SK-MEL-5 (cell line): ENCODE data around the gene TNPO3. TPM values are rescaled to one million over a fixed set of nuclear protein-coding genes. Genes with fewer than 3 reads are reported as not detected.
"Not testable (repeated sequence)": the region's sequence is repeated elsewhere in the genome, so short reads cannot be mapped to it uniquely, and the experiment has no call there.

ENCODE experiments used
- DNase-seq: peaks from one replicate; pipeline ENCODE4 v3.0.0-alpha.2; 2016; ENCODE audit warnings: low read depth, low spot score
- in situ Hi-C: cut with HindIII; loops from 2 replicates; pipeline ENCODE4 v1.10.0; 2016; ENCODE audit warnings: low sequenced_read_pairs, high pct_unique_total_duplicates, low pct_unique_long_range_greater_than_20kb
- total RNA-seq: library from RNA; depleted of rRNA; stranded (reverse); fragments of >200 nt; shearing (Covaris generic); gene quantifications from 2 replicates; pipeline ENCODE4 v1.2.3, GENCODE V29; 2014

Gene TNPO3
- total RNA-seq, 1 experiment from 2014 or later: 77.4 TPM

- DNase-seq: no peak
- in situ Hi-C loops: no loop called here
Measured at GRCh38 chr7:128922496-128923410, 132.2 kb downstream of the TNPO3 start.

- in situ Hi-C loops: no loop called here
Measured at GRCh38 chr7:128921866-128922440, 133.0 kb downstream of the TNPO3 start.

GRCh38 chr7:128920913-128921582 lies 133.9 kb downstream of the TNPO3 start:
- DNase-seq: no peak
- in situ Hi-C loops: no loop called here

More at GRCh38 chr7:128921866-128922440, 133.0 kb downstream of the TNPO3 start:
- no peak for DNase-seq

- in situ Hi-C loops: no loop called here
- DNase-seq: peak; percentile 32
Measured at GRCh38 chr7:128919881-128920799, 134.8 kb downstream of the TNPO3 start.

GRCh38 chr7:128919241-128919640 lies 135.7 kb downstream of the TNPO3 start:
- no peak for DNase-seq
- in situ Hi-C loops: no loop called here

GRCh38 chr7:128918016-128918665 lies 136.8 kb downstream of the TNPO3 start:
- in situ Hi-C loops: no loop called here

GRCh38 chr7:128917122-128917521 lies 137.8 kb downstream of the TNPO3 start:
- in situ Hi-C loops: no loop called here
- no peak for DNase-seq

More at GRCh38 chr7:128918016-128918665, 136.8 kb downstream of the TNPO3 start:
- no peak for DNase-seq

- in situ Hi-C loops: no loop called here
- no peak for DNase-seq
Measured at GRCh38 chr7:128916643-128916915, 138.3 kb downstream of the TNPO3 start.

GRCh38 chr7:128915841-128916642 lies 138.9 kb downstream of the TNPO3 start:
- in situ Hi-C loops: no loop called here
- no peak for DNase-seq

GRCh38 chr7:128915271-128915819 lies 139.6 kb downstream of the TNPO3 start:
- no peak for DNase-seq
- in situ Hi-C loops: no loop called here

GRCh38 chr7:128914566-128915151 lies 140.3 kb downstream of the TNPO3 start:
- no peak for DNase-seq
- in situ Hi-C loops: no loop called here

GRCh38 chr7:128913870-128914565 lies 140.9 kb downstream of the TNPO3 start:
- DNase-seq: no peak
- in situ Hi-C loops: no loop called here

GRCh38 chr7:128912709-128913495 lies 142.0 kb downstream of the TNPO3 start:
- in situ Hi-C loops, DNase-seq: not testable (repeated sequence)

- no peak for DNase-seq
- in situ Hi-C loops: no loop called here
Measured at GRCh38 chr7:128912281-128912680, 142.6 kb downstream of the TNPO3 start.
